GM12864 (cell line): ENCODE measurements around the gene PBX2.

ENCODE experiments used
- DNase-seq: peaks from one replicate; pipeline ENCODE4 v3.0.0-alpha.2; 2011; ENCODE audit warnings: low read depth
- H3K4me3 ChIP-seq: 2 replicates; pipeline ENCODE4 v1.5.1; 2011; ENCODE audit warnings: mild to moderate bottlenecking, low read depth, low read length, control low read depth
- TF ChIP-seq, protein P1 (sequence below): IDR thresholded peaks from 2 replicates; pipeline ENCODE4 v1.5.1; 2011; ENCODE audit warnings: low read depth, mild to moderate bottlenecking, moderate library complexity, low read length, control low read depth, inconsistent platforms; ENCODE audit errors: missing control alignments

Gene PBX2

DNA sequence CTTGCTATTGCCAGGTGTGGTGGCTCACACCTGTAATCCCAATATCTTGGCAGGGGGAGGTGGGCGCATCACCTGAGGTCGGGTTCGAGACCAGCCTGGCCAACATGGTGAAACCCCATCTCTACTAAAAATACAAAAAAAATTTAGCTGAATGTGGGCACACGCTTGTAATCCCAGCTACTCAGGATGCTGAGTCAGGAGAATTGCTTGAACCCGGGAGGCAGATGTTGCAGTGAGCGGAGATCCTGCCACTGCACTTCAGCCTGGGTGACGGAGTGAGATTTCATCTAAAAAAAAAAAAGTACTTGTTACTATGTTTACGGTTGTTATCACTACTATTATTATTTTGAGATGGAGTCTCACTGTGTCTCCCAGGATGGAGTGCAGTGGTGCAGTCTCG, 33.1 kb downstream of the PBX2 start:
- H3K4me3 ChIP-seq: no peak overlapping the region
- no peak for DNase-seq
- TF ChIP-seq, protein P1, sequence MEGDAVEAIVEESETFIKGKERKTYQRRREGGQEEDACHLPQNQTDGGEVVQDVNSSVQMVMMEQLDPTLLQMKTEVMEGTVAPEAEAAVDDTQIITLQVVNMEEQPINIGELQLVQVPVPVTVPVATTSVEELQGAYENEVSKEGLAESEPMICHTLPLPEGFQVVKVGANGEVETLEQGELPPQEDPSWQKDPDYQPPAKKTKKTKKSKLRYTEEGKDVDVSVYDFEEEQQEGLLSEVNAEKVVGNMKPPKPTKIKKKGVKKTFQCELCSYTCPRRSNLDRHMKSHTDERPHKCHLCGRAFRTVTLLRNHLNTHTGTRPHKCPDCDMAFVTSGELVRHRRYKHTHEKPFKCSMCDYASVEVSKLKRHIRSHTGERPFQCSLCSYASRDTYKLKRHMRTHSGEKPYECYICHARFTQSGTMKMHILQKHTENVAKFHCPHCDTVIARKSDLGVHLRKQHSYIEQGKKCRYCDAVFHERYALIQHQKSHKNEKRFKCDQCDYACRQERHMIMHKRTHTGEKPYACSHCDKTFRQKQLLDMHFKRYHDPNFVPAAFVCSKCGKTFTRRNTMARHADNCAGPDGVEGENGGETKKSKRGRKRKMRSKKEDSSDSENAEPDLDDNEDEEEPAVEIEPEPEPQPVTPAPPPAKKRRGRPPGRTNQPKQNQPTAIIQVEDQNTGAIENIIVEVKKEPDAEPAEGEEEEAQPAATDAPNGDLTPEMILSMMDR: no peak

DNA sequence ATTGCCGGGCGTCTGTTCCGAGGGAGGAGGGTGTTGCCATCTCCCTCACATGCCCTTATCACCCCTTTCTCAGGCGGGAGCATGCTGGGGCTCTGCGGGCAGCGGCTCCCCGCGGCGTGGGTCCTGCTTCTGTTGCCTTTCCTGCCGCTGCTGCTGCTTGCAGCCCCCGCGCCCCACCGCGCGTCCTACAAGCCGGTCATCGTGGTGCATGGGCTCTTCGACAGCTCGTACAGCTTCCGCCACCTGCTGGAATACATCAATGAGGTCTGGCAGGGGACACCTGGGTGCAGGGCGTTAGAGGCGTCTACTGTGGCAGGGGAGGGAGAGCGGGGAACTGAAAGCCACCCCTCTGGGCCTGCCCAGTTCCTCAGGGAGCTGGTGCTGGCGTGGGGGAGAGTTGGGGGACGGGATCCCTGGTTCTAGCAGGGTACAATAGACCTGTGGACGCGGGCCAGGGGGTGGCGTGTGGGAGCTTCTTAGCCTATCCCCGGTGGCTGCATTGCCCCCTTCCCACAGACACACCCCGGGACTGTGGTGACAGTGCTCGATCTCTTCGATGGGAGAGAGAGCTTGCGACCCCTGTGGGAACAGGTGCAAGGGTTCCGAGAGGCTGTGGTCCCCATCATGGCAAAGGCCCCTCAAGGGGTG, 35.4 kb downstream of the PBX2 start:
- peak overlapping the region; percentile 57 for H3K4me3 ChIP-seq
- DNase-seq: no peak
- TF ChIP-seq, protein P1: peak; percentile 44

DNA sequence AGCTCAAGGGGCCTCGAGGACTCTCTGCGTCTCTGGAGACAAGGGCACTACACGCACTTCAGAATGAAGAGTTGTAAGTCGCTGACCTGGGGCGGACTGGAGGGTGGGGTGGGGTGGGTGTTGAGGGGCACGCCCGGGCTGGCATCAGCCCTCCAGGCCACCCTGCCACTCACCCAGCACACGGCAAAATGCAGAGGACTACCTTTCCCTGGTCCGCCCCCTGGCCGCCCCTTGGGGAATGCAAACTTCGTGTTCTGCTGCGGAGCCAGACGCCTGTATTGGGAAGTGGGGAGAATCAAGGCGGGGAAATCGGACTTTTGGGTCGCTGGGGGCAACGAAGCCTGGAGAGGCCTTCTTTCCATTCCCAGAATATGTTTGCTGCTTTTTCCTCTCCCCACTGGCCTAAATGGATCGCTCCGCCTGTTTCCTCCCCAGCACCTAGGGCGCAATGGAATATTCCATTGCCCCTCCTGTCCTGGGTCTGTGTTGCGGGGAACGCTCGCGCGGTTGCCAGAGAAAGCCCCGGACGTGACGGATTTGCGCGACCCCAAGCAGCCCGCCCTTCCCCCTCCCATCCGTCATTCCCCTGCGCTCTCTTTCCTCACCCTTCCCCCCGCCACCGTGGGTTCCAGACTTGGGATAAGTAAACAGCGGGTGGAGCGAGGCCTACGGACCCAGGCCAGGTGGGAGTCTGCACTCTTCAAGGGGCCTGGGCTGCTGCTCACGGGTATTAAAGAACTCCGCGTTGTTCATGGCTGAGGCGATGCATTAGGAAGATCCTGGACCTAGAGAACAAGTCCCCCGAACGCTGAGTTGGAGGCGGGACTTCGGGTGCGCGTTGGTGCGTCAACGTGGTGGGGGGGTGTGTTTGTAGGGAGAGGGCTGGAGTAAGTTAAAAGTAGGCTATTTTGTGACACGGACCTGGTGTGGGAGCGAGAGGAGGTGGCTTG, 36.2 kb downstream of the PBX2 start, which contains the start of gene PPT2:
Gene PPT2, plus strand, starts transcription at position 578 of the 950 bp plus-strand sequence. CDS start 454 bp downstream, outside the sequence.
- DNase-seq: no peak
- H3K4me3 ChIP-seq: peak within 1 kb of the TSS; percentile 57
- TF ChIP-seq, protein P1: no peak

DNA sequence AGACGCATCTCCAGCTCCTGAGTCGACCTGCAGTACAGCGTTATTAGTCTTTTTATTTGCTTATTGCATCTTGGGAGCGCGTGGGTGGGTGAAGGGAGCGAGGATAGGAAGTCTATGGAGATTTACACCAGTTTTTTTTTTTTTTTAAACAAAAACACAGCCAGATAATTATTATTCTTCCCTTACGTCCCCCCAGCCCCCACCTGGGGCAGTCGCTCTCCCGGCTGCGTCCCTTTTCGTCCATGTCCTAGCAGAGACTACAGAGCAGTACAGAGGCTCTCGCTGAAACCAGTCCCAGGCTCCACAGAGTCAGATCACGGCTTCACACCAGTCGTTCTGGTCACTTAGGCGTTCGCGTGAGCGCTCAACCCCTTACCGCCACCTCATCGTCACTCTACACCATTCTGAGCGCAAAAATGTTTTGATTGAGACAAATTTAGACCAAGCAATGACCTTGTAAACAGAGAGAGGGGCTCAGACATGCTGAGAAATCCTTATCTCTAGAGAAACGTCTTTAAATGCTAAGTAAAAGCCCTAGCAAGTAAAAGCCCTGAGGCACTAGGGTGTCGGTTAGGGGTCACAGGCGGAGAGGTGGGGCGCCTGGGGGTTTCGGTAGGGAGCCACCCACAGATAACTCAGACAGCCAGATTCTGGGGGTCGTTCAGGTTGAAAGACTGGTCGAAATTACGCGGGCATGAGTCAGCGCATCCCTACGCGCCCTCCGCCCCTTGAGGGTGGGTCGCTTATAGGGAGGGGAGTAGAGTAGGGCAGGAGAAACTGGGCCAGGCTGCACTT, 37.0 kb downstream of the PBX2 start:
- H3K4me3 ChIP-seq: no peak overlapping the region
- TF ChIP-seq, protein P1: no peak
- DNase-seq: no peak

DNA sequence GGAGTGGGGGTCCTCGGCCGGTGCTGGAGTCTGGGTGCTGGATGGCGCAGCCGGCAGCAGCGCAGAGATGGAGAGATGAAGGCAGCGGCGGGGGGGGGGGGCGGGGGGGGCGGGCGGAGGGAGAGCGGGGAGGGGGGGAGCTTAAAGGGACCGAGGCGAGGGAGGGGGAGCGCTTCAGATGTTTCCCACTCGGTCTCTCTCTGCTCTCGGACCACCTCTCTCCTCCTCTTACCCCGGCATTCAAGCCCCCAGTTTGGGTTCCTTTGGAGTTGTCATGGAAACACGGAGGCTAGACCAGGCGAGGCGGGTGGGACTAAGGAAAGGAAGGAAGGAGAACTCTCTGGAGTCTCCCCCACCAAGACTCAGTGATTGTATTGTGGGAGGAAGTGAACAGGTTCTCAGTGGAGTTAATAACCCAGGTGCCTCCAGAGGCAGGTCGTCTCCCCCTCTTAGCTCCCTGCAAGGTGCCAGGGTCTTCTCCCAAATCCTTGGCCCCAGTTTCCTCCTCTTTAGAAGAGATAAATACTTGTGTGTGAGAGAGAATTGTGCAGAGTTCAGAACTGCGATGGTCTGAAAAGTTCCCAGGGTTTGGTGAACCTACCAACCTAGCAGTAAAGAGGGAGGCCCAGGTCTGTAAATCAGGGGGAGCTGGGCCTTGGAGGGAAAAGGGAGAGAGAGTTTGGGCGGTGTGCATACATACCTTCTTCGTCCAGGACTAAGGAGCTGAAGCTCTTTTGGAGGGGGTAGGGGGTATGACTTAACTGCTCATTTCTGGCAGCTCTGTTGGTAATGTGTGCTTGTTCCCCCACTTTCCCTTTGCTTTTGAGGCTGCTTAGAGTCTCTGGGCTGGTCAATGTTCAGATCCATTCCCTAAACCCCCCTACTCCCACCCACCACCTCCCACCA, 37.9 kb downstream of the PBX2 start, which contains the start of gene PRRT1:
Gene PRRT1, minus strand, starts transcription at position 77 of the 906 bp plus-strand sequence. CDS start 112 bp downstream, outside the sequence.
- TF ChIP-seq, protein P1: no peak
- DNase-seq: no peak
- no peak within 1 kb of the TSS for H3K4me3 ChIP-seq

DNA sequence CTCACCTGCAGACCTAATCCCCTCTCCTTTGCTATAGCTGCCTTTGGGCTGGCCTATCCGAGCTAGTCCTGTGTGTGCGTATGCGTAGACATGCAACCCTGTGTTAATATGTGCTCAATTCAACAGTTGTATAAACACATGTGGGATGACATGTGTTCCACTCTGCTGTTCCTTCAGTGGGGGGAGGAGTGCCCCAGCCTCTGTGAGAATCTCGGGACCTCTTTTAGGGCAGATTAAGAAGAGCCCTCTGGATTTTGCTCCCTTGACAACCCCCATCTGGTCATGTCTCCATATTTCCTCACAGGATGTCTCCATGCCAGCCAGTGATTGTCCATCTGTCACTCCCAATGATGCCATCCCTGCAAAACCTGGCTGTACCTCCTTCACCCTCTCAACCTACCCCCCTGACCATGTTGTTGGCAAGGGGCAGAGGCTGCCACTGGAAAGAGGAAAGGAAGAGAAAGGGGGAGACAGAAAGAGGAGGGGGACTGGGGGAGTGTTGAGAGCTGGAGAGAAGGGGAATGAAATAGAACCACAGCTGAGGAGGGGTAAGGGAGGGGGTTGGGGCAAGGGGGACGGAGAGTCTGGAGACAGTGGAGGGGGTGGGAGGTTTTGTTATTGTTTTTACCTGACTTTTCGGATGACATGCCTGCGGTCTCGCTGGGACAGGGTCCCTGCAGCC, 38.7 kb downstream of the PBX2 start:
- no peak overlapping the region for H3K4me3 ChIP-seq
- TF ChIP-seq, protein P1: no peak
- no peak for DNase-seq
